GM21367 (cell line): ENCODE measurements around the gene OCRL.

ENCODE experiments used
- ATAC-seq: cut with Tn5 transposase; IDR thresholded peaks from one replicate; pipeline ENCODE4 v1.9.1; 2021; ENCODE audit not compliant: unreplicated experiment

OCRL gene

GRCh38 chrX:129540068-129540653 lies at the start of gene OCRL:
OCRL (plus strand) TSS chrX:129540259; CDS start chrX:129540440, 181 bp downstream.
- ATAC-seq, result peak; percentile 96

DNA sequence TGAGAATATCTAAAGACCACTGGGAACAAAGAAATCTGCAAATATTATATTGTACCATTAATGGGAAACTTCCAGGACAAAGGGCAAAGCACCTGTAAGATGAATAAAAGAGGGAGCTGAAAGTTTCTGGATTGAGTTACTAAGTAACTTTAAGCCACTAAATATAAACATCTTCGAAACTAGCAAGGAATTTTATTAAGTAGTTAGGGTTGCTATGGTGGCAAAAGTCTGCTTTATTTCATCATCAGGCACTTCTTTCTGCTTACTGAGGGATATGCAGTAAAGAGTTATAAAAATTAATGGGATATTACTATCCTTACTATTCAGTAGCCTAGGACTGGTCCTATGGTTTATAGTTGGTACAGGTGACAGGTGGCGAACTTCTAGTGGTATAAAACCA lies 49.7 kb upstream of the OCRL start:
- no peak for ATAC-seq

DNA sequence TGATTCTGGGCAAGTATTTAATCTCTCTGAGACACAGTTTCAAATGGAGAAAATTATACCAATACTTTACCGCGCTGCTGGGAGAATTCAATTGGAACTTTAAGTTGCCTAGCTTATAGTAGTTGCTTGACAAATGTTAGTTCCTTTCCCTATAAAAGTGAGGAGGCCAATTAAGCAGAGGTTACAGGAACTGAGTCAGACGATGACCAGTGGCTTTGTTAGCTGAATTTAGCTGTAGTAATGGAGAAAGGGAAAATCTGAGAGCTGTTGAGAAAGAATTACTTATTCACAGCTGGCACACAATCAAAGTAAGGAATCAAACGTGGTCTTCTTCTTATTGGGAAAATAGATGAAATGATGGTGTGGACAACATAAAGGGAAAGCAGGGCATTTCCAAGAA lies 46.4 kb upstream of the OCRL start:
- ATAC-seq, result no peak

- no peak for ATAC-seq
Measured at GRCh38 chrX:129494887-129495286, 45.2 kb upstream of the OCRL start.

GRCh38 chrX:129495900-129496299 lies 44.2 kb upstream of the OCRL start:
- ATAC-seq, result no peak

GRCh38 chrX:129496625-129497024 lies 43.4 kb upstream of the OCRL start:
- ATAC-seq, result no peak

DNA sequence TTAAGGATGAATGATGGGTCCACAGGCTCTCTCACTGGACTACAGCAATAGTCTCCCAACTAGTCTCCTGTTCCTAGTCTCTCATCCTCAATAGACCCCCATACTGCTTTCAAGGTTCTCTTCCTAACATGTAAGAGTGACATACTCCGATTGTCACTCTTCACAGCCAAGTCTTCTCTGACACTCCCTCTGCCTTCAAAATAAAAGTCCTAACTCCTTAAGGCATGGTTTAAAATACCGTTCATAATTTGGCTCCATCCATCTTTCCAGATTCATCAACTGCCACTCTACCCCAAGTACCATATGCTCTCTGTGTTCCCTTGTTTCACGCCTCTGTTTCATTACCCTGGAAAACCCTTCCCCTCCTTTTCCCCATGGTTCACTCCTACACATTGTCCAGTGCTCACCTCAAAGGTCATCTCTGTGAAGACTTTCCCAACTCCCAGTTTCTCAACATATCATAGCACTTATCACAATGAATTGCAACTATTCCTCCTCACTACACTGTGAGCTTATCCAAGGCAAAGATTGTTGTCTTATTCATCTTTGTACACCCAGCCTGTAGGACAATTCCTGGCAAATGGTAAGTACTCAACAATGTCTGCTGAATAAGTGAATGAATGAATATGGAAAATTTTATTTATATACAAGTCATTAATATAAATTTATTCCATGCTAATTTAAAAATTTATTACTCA lies 42.8 kb upstream of the OCRL start:
- ATAC-seq, result no peak

DNA sequence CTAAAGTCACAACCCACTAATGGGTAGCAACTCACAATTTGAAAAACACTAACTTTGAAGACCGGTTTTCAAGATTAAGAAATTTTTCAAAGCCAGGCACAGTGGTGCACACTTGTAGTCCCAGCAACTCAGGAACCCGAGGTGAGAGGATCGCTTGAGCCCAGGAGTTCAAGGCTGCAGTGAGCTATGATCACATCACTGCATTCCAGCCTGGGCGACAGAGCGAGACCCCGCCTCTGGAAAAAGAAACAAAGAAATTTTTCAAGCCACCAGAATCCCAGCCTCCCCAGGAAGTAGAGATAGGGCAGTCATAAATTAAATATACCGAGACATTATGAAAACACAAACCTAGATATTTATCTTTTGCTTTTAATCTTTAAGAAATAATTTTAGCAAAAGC lies 29.7 kb upstream of the OCRL start:
- ATAC-seq, result no peak

DNA sequence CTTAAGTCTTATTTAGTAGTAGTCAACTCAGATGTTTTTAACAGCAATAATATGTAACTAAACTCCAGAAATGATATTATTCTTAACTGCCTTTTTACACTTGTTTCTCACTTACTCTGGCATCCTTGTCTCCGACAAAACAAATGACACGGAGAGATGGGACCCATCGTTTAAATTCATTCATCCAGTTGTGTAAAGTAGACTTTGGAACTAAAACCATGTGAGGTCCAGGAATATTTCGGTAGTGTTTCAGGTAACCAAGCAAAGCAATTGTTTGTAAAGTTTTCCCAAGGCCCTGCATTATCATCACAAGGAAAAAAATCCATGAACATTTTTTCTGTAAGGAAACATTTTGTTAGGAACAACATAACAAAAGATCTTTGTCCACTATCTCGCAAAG lies 28.4 kb upstream of the OCRL start:
- no peak for ATAC-seq

DNA sequence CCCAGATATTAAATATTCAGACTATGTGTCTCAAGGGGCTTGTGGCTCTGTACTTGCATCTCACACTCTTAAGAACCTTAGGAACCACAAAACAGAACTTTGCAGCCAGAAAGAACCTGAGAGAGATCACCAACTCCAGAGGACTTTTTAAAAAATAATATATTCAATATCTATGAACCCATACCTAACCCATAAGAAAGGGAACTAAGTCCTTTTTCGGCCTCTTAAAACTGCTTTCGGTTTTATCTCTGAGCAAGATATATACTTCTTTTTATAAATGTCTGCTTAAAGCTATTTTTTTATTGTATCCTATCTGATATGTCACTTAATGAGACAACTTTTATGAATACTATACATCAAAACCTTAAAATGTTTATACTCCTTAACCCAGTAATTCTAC lies 27.6 kb upstream of the OCRL start:
- no peak for ATAC-seq

DNA sequence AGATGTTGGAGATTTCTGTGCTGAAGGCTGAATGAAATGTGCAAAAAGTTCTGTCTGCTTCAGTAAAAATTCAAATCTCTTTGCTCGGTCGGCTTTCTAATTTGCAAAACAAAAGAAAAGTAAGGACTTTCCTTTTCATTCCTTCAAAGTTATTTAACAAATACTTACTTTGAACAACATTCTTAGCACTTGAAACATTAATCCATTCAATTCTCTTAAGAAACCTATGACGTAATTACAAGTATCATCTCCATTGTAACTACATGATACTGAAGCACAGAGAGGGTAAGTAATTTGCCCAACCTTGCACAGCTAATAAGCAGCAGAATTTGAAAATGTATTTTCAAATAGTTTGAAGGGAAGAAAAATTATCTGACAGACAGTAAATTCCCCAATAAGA lies 23.7 kb upstream of the OCRL start:
- no peak for ATAC-seq

GRCh38 chrX:129520151-129520550 lies 19.9 kb upstream of the OCRL start:
- ATAC-seq, result no peak

GRCh38 chrX:129522184-129523078 lies 17.6 kb upstream of the OCRL start:
- no peak for ATAC-seq

DNA sequence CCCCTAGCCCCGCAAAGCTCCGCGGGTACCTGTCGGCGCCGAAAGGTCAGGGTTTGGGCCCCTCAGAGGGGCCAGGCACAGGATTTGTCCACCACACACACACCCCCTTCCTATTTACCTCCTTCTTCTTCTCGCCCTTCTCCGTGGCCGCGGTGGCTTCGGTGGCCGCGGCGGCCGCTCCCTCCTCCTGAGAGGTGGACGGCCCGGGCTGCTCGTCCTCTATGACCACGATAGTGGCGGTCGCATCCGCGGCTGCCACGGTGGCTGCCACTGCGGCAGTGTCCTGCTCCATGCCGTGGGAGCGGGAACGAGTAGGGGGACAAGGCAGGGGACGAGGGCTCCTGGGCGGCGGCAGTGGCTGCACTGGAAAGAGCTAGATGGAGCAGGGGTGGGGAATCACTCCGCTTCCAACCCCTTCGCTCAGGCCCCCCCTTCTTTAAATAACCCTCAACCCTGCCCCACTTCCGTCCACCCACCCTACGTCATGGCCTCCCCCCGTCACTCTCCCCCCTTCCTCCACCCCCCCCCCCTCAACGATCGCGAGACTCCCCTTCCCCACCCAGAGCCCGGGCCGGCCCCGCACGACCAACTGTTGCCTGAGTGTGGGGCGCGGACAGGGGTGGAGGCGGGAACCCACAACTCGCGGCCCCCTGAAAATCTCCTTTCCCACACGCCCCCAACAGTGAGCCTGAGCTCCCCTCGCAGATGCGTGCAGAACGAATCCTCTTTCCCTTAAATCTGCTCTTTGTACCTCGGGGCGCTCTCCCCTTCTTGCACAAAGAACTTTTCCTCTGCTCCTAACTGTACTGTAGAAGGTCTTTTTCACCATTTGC lies 16.8 kb upstream of the OCRL start, which contains the start of gene SMARCA1:
Gene SMARCA1 (minus strand): TSS at position 412 of the 833 bp plus-strand sequence. CDS start 120 bp downstream, at position 292.
- ATAC-seq, result no peak

DNA sequence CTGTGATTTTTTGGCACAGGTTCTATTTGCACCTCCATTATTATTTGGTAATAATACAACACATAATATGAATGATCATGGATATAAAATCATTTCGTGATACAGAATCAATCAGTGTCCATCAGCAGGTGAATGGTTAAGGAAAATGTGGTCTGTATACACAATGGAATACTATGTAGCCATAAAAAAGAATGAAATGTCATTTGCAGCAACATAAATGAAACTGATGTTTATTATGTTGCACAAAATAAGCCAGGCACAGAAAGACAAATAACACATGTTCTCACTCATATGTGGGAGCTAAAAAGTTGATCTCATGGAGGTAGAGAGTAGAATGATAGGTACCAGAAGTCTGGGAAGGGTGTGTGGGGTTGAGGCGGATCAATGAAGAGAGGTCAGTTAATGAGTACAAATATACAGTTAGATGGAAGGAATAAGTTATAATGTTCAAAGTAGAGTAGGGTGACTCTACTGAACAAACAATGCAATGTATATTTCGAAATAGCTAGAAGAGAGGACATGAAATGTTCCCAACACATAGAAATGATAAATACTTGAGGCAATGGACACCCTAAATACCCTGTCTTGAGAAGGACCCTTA lies 15.7 kb upstream of the OCRL start:
- ATAC-seq, result no peak

DNA sequence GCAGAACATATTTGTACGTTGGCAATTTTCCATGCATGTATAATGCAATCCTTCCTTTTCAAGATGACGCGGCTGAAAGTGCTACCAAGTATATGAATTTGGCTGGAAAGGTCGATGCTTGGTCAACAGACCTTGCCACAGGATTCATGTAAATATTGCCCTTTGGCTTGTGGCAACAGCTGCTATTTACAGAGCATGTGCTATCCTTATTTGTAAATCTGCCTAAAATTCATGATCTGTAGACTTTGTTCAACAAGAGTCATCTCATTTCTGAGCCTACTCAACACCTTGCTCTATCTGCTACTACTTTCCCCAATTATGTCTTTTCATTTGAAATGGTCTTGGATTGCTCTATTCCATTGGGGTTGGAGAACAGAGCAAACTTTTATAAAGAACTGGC lies 14.9 kb upstream of the OCRL start:
- no peak for ATAC-seq

GRCh38 chrX:129525896-129526295 lies 14.2 kb upstream of the OCRL start:
- ATAC-seq, result no peak

DNA sequence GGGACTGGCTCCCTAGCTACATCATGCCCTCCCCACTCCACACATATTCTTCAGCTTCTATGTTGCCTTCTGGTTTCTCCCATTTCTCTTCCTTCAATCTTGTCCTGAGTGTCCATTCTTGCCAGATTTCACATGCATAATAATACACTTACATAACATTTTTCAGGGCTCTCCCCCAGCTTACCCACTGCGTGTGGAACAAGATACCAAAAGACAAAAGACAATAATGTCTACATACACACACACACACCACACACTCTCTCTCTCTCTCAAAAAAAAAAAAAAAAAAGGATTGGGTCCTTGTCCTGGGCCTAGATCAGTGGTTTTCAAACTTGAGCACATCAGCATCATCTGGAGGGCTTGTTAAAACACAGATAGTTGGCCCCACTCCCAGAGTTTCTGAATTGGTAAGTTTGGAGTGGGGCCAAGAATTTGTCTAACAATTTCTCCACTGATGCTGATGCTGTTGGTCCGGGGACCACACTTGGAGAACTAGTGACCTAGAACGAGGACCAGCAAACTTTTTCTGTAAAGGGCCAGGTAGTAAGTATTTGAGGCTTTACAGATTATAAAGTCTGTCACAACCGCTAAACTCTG lies 10.3 kb upstream of the OCRL start:
- no peak for ATAC-seq

- ATAC-seq, result no peak
Measured at GRCh38 chrX:129530410-129530809, 9.6 kb upstream of the OCRL start.

DNA sequence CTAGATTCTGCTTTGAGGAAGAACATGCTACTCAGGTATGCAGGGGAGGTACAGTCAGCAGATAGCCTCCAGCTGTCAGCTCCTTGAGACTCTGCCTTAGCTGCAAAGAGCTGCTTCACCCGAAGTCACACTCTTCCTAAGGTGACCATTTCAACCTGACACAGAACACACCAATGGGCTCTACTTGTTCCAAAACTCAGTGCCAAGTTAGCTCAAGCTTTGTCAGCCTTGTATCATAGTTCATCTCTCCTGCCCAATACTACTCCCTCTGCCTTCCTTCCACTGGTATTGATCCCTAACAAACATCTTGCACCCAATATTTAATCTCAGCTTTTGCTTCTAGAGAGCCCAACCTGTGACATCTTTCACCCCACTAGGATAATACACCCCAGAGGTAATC lies 8.9 kb upstream of the OCRL start:
- ATAC-seq, result no peak
